ENCODE results near the gene CDK2.
"Not testable (repeated sequence)": the region's sequence is repeated elsewhere in the genome, so short reads cannot be mapped to it uniquely, and the experiment has no call there.

CDK2 gene

DNA sequence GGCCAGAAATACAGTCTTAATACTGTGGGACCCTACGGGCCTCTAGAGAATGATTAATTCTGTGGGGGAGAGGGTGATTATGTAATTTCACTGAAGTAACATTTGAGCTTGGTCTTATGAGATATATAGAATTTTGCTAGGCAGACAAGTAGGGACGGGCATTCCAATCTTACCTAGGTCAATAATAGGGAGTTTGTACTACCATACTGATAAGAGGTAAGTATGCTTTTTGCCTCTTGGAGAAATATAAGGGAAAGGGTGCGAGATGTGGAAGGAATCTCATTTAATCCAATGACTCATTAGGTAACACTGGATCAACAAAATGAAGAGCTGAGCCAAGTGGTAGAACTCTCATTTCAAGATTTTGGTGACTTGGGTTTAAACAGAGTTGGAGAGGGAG is 12.4 kb downstream of the CDK2 start:
- no peak for DNase-seq (ENCODE audit: low read depth in 3 of 3)

DNA sequence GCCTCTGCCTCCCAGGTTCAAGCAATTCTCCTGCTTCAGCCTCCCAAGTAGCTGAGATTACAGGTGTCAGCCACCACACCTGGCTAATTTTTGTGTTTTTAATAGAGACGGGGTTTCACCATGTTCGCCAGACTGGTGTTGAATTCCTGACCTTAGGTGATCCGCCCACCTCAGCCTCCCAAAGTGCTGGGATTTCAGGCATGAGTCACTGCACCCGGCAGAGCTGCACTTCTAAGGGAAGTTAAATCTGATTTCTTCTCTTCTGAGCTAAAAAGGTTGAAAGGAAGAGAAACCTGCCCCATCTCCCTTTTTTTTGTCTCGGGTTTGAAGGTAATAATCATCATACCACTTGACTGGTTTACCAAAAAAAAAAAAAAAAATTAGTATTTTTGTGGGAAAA is 15.3 kb downstream of the CDK2 start:
- not testable (repeated sequence) for DNase-seq (ENCODE audit: low read depth in 3 of 3)

DNA sequence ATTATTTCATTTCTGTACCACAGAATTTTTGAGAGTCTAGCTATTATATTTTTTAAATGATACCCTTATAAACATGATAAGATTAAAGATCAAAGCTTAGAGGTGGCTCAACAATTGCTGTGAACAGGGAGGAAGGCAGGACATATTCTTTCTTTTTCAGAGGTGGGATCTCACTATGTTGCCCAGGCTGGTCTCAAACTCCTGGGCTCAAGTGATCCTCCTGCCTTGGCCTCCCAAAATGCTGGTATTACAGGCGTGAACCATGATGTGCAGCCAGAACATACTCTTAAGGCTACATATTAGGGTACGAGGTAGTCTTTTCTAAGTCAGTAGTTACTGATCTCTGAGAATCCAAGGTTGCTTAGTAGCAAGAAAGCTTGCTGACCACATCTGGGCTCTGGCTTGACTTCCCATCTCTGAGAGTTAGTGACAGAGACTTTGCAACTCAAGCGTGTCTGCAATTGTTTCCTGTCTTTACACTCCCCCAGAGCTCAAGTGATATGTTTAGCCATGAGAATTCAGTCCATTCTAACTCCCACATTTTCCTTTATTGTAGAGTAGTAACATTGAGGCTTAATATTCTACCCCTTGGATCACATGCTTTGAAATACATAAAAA is 15.8 kb downstream of the CDK2 start:
- DNase-seq (ENCODE audit: low read depth in 3 of 3): no peak

DNA sequence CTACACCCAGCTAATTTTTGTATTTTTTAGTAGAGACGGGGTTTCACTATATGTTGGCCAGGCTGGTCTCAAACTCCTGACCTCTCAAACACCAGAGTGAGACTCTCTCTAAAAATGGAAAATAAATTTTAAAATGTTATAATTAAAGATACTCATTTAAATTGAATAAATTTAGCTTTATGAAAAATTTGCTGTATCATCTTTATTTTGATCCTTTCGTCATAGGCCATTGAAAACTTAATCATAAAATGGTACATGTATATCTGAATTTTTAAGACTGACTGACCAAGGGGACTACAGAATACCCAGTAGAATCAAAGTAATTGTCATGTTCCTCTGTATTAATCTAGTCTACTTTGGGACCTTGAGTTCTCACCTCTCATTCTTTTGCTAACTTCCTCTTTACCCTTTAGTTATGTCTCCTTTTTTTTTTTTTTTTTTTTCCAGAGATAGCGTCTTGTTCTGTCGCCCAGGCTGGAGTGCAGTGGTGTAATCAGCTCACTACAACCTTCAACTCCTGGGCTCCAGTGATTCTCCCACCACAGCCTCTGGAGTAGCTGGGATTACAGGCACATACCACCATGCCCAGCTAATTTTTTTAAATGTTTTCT is 16.7 kb downstream of the CDK2 start:
- DNase-seq (ENCODE audit: low read depth in 3 of 3): no peak

DNA sequence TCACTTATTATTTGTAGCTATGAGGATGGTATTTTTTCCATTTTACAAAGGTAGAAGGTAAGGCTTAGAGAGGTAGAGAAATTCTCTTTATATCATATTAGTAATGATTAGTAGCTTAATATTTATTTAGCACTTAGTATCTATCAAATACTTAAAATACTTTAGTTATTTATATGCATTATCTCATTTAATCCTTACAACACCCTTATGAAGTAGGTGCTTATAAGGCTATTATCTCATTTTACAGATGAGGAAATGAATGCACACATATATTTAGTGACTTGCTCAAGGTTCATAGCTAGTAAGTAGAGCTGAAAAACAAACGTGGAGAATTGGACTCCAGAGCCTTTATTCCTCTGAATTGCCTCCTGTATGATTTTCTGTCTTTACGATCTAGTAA is 18.2 kb downstream of the CDK2 start:
- no peak for DNase-seq (ENCODE audit: low read depth in 3 of 3)

DNA sequence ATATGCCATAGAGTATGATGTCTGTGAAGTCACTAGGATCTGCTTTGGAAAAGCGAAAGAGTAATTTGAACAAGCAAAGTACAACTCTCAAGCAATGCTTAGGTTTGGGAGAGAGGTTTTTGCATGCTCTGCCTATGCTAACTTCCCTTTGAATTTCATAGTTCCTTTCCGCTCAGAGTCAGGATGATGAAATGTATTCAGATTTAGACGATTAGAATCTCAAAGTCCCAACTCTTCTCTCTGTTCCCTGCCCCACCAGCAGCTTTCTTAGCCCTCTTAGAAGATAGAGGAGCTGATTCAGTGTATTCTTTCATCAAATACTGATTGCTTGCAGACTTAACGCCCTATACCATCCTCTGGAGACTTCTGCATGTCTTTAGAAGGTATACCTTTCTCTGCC is 18.7 kb downstream of the CDK2 start:
- no peak for DNase-seq (ENCODE audit: low read depth in 3 of 3)

DNA sequence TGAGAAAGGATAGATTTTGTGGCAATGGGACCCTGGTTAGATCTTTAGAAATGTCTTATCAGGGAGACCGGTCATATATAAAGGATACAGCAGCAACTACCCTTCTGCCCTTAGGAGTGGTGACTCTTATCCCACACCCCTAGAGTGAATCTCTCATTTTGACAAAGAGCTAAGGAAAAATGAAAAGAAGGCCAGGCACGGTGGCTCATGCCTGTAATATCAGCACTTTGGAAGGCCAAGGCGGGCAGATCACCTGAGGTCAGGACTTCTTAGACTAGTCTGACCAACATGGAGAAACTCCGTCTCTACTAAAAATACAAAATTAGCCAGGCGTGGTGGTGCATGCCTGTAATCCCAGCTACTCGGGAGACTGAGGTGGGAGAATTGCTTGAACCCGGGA is 19.3 kb downstream of the CDK2 start:
- DNase-seq (ENCODE audit: low read depth in 3 of 3): not testable (repeated sequence)

DNA sequence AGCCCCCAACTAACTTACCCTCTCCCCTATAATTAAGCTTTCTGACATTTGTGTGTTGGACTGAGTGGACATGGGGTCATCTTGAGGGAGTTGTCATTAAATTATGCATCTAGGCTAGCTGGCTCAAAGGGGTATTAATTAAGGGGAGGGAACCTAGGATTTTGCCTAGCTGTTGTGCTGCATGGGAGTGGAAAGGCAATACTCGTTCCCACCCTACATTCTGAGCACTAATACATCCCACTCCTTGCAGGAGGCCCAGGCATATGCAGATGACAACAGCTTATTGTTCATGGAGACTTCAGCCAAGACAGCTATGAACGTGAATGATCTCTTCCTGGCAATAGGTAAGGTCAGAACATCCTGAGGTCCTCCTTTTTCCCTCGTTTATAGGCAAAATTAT is 24.5 kb downstream of the CDK2 start:
- no peak for DNase-seq (ENCODE audit: low read depth in 3 of 3)

DNA sequence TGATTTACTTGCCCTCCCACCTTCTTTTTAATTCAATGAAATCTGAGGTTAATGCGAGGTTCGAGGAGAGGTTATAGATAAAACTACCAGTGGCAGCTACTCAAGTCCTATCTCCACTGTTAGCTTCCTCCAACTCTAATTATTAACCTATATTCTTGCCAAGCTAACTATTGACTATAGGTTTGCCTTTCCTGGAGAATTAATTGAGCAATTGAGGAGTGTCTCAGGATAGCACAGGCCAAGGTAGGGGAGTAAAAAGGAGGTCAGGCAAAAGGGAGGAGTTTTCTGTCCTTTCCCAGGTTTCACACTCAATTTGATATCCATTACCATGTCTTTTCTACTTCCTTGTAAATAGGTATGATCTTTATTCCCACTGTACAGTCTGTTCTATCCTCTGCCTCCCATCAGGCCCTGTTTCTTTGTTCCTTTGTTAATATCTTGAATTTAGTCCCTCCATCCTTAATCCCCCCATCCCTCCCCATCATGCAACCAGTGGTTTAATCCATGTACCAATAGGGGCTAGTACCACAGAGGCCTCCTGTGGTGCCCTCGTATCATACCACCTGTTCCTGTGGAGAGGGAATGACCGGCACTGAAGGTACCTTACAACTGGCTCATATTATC is 26.7 kb downstream of the CDK2 start:
- no peak for DNase-seq (ENCODE audit: low read depth in 3 of 3)

DNA sequence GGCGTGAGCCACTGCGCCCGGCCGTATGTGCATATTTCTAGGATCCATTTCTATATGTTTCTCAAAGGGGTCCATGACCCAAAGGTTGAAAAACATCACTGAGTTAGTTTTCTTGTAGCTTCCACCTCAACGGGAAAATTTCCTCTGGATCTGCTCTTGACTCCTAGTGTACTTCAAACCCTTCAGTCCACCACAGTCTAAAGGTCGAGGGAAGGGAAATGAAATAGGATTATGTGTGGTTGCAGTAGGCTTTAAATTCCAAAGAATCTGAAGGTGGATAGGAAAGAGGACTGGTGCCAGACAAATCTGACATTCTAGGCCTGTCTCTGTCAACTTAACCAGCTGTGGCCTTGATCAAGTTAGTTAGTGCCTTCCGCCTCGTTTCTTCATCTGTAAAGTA is 28.7 kb downstream of the CDK2 start:
- no peak for DNase-seq (ENCODE audit: low read depth in 3 of 3)

DNA sequence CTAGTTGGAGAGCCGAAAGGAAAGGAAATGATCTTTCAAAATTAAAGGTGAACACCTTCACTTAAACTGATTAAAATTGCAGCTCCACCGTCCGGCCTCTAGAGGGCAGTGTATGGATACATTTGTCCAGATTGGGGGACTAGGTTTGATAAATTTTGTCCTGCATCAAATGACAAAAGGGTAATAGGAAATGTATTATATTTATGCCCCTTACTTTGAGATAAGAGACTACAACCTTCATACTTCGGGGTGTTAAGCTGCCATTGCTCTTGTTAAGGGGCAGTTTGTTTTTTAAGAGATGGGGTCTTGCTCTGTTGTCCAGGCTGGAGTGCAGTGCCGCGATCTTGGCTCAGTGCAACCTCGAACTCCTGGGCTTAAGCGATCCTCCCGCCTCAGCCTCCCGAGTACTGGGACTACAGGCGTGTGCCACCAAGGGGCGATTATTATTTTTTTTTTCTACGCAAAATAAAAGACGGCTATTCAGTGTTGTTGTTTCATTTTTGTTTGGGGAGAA is 29.6 kb downstream of the CDK2 start:
- DNase-seq (ENCODE audit: low read depth in 3 of 3): peak; percentile 43 to 44 (median 43)

DNA sequence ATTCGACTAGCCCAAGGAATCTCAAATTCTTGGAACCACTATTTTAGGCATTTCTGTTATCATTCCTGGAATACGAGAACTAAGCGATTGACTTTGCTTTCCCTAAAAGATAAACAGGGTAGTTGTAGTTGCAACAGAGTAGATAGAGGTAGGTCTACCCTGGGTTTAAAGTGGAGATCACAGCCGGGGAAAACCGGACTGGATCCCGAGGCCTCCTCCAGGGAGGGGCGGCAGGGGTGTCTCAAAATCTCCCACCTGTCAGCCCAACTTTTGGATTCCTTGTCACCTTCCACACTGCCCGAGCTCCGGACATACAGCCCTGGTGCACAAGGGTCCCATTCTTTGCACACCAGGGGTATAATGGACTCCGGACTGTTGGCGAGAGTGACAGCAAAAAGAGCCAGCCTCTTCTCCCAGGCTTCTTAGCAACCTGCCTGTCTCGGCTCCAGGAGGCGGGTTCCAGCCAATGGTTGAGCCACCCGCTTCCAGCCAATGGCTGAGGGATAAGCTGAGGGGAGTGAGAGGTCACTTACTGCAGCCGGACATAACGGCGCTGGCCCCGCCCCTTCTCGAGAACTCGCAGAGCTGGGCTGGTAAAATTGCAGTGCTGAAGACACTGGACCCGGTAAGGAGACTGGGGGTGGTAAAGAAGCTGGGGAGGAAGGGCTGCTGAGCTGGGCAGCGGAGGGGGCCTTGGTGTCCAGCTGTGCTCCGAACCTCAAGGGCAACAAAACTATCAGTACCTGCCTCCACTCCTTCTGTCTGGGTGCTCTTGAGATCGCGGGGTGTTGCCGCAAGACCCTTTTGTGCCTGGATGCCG is 30.3 kb downstream of the CDK2 start, which contains the start of gene SUOX:
TSS of gene SUOX (plus strand) at position 562 of the 820 bp plus-strand sequence. CDS start 4,946 bp downstream, outside the sequence.
- DNase-seq (ENCODE audit: low read depth in 3 of 3): peak in 1 of 3 experiments; percentile 45

DNA sequence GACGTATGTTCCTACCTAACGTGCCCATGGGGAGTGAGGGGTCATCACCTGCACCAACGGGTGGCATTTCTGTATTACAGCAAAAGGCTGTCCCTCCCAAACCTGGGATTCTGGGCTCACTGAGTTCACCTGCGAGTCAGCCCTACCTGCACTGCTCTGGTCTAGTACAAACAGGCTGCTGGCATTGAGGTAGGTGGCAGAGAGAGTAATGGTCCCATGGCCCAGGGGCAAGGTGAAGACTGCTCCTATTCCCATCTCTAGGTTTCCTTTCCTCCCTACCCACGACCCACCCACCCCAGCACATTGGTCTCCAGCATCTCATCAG is 30.9 kb downstream of the CDK2 start:
- no peak for DNase-seq (ENCODE audit: low read depth in 3 of 3)

DNA sequence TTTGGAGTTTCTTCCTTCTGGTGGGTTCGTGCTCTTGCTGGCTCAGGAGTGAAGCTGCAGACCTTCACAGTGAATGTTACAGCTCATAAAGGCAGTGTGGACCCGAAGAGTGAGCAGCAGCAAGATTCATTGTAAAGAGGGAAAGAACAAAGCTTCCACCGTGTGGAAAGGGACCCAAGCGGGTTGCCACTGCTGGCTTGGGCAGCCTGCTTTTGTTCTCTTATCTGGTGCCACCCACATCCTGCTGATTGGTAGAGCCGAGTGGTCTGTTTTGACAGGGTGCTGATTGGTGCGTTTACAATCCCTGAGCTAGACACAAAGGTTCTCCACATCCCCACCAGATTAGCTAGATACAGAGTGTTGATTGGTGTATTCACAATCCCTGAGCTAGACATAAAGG is 32.9 kb downstream of the CDK2 start:
- DNase-seq (ENCODE audit: low read depth in 3 of 3): not testable (repeated sequence)

DNA sequence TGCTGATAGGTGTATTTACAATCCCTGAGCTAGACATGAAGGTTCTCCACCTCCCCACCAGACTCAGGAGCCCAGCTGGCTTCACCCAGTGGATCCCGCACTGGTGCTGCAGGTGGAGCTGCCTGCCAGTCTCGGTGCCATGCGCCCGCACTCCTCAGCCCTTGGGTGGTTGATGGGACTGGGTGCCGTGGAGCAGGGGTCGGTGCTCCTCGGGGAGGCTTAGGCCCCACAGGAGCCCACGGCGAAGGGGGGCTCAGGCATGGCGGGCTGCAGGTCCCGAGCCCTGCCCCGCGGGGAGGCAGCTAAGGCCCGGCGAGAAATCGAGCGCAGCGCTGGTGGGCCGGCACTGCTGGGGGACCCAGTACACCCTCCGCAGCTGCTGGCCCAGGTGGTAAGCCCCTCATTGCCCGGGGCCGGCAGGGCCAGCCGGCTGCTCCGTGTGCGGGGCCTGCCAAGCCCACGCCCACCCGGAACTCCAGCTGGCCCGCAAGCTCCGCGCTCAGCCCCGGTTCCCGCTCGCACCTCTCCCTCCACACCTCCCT is 33.4 kb downstream of the CDK2 start:
- DNase-seq (ENCODE audit: low read depth in 3 of 3): not testable (repeated sequence)

DNA sequence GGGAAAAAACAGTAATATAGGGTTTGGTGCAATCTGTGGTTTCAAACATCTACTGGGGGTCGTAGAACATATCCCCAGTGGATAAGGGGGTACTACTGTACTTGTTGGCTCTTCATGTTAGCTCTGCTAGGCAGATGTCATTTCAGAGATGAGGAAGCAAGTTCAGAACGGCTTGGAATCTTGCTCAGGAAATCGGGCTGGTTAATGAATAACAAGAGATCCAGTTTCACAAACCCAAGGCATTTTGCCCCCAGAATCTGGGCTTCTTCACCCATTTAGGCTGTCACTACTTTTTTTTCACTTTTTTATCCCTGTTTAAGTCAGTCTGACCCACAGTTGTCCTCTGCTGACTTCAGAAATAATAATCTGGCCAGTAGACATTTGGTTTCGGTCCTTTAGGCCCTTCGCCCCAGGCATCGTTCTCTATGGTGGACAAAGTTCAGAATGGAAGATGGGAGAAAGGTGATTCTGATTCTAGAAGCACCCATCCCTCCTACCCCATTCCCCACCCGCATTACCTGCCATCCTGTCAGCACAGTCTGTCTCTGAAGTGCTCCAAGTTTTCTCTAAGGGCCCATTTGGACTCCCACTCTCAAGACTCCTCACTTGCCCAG is 35.0 kb downstream of the CDK2 start:
- DNase-seq (ENCODE audit: low read depth in 3 of 3): no peak

DNA sequence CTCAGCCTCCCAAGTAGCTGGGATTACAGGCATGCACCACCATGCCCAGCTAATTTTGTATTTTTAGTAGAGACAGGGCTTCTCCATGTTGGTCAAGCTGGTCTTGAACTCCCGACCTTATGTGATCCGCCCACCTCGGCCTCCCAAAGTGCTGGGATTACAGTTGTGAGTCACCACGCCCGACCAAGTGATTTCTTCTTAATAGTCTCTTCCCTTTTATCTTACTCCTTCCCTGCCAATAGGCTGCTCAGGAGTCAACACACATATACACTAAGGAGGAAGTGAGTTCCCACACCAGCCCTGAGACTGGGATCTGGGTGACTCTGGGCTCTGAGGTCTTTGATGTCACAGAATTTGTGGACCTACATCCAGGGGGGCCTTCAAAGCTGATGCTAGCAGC is 36.7 kb downstream of the CDK2 start:
- DNase-seq (ENCODE audit: low read depth in 3 of 3): not testable (repeated sequence)

DNA sequence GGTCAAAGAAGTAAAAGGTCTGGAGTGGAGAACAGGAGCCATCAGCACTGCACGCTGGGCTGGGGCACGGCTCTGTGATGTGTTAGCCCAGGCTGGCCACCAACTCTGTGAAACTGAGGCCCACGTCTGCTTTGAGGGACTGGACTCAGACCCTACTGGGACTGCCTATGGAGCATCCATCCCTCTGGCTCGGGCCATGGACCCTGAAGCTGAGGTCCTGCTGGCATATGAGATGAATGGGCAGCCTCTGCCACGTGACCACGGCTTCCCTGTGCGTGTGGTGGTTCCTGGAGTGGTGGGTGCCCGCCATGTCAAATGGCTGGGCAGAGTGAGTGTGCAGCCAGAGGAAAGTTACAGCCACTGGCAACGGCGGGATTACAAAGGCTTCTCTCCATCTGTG is 37.6 kb downstream of the CDK2 start:
- DNase-seq (ENCODE audit: low read depth in 3 of 3): no peak

DNA sequence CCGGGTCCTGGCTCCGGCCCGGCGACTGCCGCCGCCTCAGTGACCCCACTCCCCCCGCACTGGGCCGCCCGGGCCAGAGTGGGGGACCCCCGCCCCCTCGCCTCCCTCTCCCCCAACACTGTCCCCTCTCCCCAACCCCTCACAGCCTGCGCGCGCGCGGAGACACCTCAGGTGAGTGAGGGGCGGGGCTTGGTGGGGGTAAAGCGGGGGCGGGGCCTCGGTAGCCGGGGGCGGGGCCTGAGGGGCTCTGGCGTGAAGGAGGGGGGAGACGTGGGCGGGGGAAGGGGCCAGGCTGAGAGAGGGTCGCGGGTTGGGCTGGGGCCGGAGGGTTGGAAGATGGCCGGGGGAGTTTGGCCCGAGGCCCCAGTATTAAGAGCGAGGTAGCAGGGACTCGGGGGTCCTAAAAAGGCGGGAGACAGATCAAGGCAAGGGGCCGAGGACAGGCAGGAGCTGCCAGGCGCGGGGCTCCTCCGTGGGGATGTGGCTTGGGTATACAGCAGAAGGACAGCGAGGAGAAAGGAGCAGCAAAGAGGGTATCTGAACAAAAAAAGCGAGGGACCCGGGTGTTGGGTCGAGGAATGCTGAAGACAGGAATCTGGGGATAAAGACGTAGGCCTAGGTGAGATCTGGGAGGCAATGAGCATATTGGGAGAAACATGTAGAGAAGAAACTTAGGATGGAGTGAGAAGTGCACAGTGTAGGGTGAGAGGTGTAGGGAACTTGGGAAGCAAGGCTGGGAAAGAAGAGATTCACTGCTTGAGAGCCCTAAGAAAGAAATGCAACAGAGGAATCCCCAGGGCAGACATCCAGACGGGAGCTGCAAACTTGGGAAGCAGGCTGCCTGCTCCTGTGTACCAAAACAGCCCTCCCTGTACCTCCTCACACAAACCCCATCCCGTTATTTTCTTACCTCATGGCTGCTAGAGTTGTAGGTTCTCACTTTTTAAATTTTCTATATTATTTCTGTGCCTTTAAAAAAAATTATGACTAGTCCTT is 41.2 kb downstream of the CDK2 start:
- DNase-seq (ENCODE audit: low read depth in 3 of 3): peak; percentile 31 to 65 (median 47)

DNA sequence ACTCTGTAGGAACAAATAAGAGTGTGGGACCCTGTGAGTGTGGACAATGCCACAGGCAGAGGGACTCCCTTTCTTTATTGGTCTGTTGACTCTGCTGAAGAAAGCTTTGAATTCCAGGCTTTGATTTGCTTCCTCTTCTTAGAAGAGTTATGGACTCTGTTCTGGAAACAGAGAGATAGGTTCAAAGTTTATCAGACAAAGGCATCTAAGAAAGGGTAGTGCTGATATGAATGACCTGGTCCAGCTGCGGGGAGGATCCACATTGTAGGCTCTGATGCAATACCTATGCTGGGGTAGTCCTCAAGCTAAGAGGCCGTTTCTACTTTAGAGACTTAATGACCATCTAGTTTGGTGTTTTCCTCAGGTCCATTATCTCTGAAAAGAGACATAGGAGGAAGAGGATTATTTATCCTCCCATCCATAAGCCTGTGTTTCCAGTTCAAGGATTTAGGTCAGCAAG is 43.5 kb downstream of the CDK2 start:
- DNase-seq (ENCODE audit: low read depth in 3 of 3): no peak

All from stimulated activated CD4-positive, alpha-beta T cell treated with anti-CD3 and anti-CD28 coated beads, TNF-alpha, amount 100 ng/mL, for 24 hours (primary cell).